Measurements from ENCODE around the gene THRB. TPM values are rescaled to one million over a fixed set of nuclear protein-coding genes. Genes with fewer than 3 reads are reported as not detected.

The THRB gene
- total and polyA plus RNA-seq, 9 of the 15 experiments (the other 6 are each of a cell fraction or from before 2014, with no cell fraction given), result 1.7 to 14.9 (median 6.9) TPM

GRCh38 chr3:24086617-24087404 is 407.8 kb downstream of the THRB start (continued):
- no peak for TF ChIP-seq CHD7 (IDR thresholded peaks at IDR 0.05; ENCODE audit: low read depth, low read length)
- no peak for TF ChIP-seq HDGF (IDR thresholded peaks at IDR 0.05)
- no peak for TF ChIP-seq E2F3 (CRISPR knock-in tag; IDR thresholded peaks at IDR 0.05)
- no peak for TF ChIP-seq SETDB1 (IDR thresholded peaks at IDR 0.05; ENCODE audit: low read length)
- TF ChIP-seq NFYB (IDR thresholded peaks at IDR 0.05; ENCODE audit: extremely low read depth, insufficient read length), result no peak
- no peak for TF ChIP-seq REST (IDR thresholded peaks at IDR 0.05; ENCODE audit: borderline replicate concordance)
- no peak for TF ChIP-seq REST (CRISPR knock-in tag; IDR thresholded peaks at IDR 0.05; ENCODE audit: low read depth)

All from K562 (cell line).